GM19452 (cell line): ENCODE measurements around the gene BBOF1.
"Not testable (repeated sequence)": the region's sequence is repeated elsewhere in the genome, so short reads cannot be mapped to it uniquely, and the experiment has no call there.

ENCODE experiments used
- ATAC-seq: cut with Tn5 transposase; IDR thresholded peaks from one replicate; pipeline ENCODE4 v1.9.1; 2021; ENCODE audit not compliant: unreplicated experiment

BBOF1 gene

GRCh38 chr14:74018586-74019407 lies at the start of gene BBOF1, which contains the start of gene ENTPD5:
Gene BBOF1, plus strand, starts transcription at chr14:74019349. Its CDS starts 130 bp downstream, at chr14:74019479.
Gene ENTPD5, minus strand, starts transcription at chr14:74019288. Its CDS starts 31,186 bp downstream, at chr14:73988102.
- ATAC-seq: peak; percentile 90

- ATAC-seq: no peak
These were observed 45.7 kb upstream of the BBOF1 start for GRCh38 chr14:73973497-73973896.

- no peak for ATAC-seq
These were observed 43.0 kb upstream of the BBOF1 start for GRCh38 chr14:73976125-73976524.

- ATAC-seq: no peak
These were observed 41.3 kb upstream of the BBOF1 start for GRCh38 chr14:73977896-73978295.

GRCh38 chr14:73988065-73988464 lies 31.1 kb upstream of the BBOF1 start:
- no peak for ATAC-seq

GRCh38 chr14:73988656-73989055 lies 30.5 kb upstream of the BBOF1 start:
- ATAC-seq: not testable (repeated sequence)

GRCh38 chr14:73991092-73991491 lies 28.1 kb upstream of the BBOF1 start:
- ATAC-seq: no peak

- ATAC-seq: not testable (repeated sequence)
These were observed 24.2 kb upstream of the BBOF1 start for GRCh38 chr14:73994926-73995325.

GRCh38 chr14:73995977-73996378 lies 23.2 kb upstream of the BBOF1 start:
- ATAC-seq: no peak

GRCh38 chr14:73996731-73997107 lies 22.4 kb upstream of the BBOF1 start:
- ATAC-seq: no peak

GRCh38 chr14:73997108-73997943 lies 21.8 kb upstream of the BBOF1 start:
- no peak for ATAC-seq

GRCh38 chr14:73997944-73998447 lies 21.2 kb upstream of the BBOF1 start:
- no peak for ATAC-seq

GRCh38 chr14:73998726-73999125 lies 20.4 kb upstream of the BBOF1 start:
- ATAC-seq: no peak

- ATAC-seq: not testable (repeated sequence)
These were observed 13.5 kb upstream of the BBOF1 start for GRCh38 chr14:74005664-74006063.

GRCh38 chr14:74008843-74009499 lies 10.2 kb upstream of the BBOF1 start:
- ATAC-seq: no peak

GRCh38 chr14:74014299-74014698 lies 4.8 kb upstream of the BBOF1 start:
- no peak for ATAC-seq

- no peak for ATAC-seq
These were observed 4.0 kb upstream of the BBOF1 start for GRCh38 chr14:74015176-74015575.

- no peak for ATAC-seq
These were observed 3.2 kb upstream of the BBOF1 start for GRCh38 chr14:74015963-74016362.

- peak; percentile 16 for ATAC-seq
These were observed 969 bp upstream of the BBOF1 start for GRCh38 chr14:74018174-74018585.

- ATAC-seq: no peak
These were observed 424 bp downstream of the BBOF1 start for GRCh38 chr14:74019408-74020137.
